Activated T-cell treated with anti-CD3 and anti-CD28 coated beads, Interleukin-2, amount 50 U/mL, for 24 hours (primary cell): ENCODE results near the gene SHISA9.

ENCODE experiments used
- DNase-seq: peaks from one replicate; pipeline ENCODE4 v3.0.0-alpha.2; 2020
- H3K27ac Mint-ChIP-seq: 2 replicates; pipeline ENCODE4 v1.8.0; 2020; ENCODE audit warnings: mild to moderate bottlenecking, mixed read lengths
- H3K27me3 Mint-ChIP-seq: 2 replicates; pipeline ENCODE4 v1.8.0; 2020; ENCODE audit warnings: mixed read lengths
- H3K36me3 Mint-ChIP-seq: 2 replicates; pipeline ENCODE4 v1.8.0; 2020; ENCODE audit warnings: low read depth, mixed read lengths
- H3K4me1 Mint-ChIP-seq: 2 replicates; pipeline ENCODE4 v1.8.0; 2020; ENCODE audit warnings: low read depth, mixed read lengths
- H3K4me3 Mint-ChIP-seq: 2 replicates; pipeline ENCODE4 v1.8.0; 2020; ENCODE audit warnings: mild to moderate bottlenecking, moderate library complexity, mixed read lengths
- H3K9me3 Mint-ChIP-seq: 2 replicates; pipeline ENCODE4 v1.8.0; 2020; ENCODE audit warnings: mixed read lengths

Gene SHISA9

DNA sequence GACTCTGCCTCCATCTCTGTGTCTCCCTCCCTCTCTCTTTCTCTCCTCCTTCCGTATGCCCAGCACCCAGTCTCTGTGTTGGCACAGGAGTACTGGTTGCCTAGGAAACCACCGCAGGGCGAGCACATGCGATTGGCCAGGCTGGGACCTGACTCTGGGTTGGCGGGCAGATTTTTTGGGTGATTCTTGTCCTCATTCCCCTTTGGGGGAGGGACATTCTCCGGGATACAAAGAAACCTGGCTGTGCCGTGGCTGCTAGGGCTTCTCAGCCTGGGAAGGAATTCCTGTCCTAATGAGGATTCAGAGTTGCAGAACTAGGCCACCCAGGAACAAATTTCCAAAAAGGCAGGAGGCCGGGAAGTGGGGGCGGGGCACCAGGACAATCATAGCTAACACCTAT, 168.9 kb downstream of the SHISA9 start:
- no peak overlapping the region for H3K4me3 Mint-ChIP-seq
- H3K36me3 Mint-ChIP-seq, result no peaks in the 10 kb centered on the region
- H3K4me1 Mint-ChIP-seq, result no peaks in the 10 kb centered on the region
- peaks cover 9% of the 10 kb centered on the region for H3K27me3 Mint-ChIP-seq
- peaks cover 21% of the 10 kb centered on the region for H3K9me3 Mint-ChIP-seq
- no peak for DNase-seq
- no peak overlapping the region for H3K27ac Mint-ChIP-seq

DNA sequence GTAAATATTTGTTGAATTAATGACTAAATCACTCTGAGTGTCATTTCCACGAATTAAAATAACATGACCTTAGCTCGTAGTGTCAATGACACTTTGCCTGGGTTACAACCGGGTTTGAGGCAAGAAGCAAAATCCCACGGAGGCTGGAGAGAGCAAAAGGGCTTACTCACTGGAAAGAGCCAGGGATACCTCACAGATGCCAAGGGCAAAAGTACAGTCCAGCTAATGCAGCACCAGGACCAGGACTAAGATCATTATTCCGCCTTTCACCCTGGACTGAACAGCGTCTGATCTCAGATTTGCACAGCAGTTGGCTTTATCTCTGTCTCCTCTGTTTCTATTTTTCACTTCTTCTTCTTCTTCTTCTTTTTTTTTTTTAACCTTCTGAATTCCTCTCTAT, 175.5 kb downstream of the SHISA9 start:
- H3K27ac Mint-ChIP-seq, result no peak overlapping the region
- no peaks in the 10 kb centered on the region for H3K4me1 Mint-ChIP-seq
- no peaks in the 10 kb centered on the region for H3K36me3 Mint-ChIP-seq
- DNase-seq, result no peak
- H3K27me3 Mint-ChIP-seq, result peaks cover 9% of the 10 kb centered on the region
- no peak overlapping the region for H3K4me3 Mint-ChIP-seq
- H3K9me3 Mint-ChIP-seq, result peaks cover 2% of the 10 kb centered on the region

DNA sequence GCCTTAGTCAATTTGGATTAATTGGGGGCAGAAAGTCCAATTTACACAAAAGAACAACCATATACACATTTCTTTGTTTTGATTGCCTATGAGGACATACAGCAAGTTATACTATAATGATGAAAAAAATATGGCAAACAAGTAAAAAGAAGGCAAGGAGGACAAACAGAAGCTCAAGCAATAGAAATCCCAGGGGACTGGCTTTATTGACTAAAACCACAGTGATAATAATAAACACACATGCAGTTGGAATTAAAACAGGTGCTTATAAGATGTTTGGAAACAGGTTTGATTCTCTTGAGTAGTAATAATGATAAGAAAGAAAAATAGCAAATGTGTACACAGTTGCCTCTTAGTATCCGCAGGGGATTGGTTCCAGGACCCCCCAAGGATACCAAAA, 176.4 kb downstream of the SHISA9 start:
- Mint-ChIP-seq H3K4me3 (no peak overlapping the region), H3K9me3 (peaks cover 2% of the 10 kb centered on the region), H3K4me1 (no peaks in the 10 kb centered on the region), H3K27ac (no peak overlapping the region), H3K36me3 (no peaks in the 10 kb centered on the region), H3K27me3 (peaks cover 4% of the 10 kb centered on the region)
- no peak for DNase-seq

DNA sequence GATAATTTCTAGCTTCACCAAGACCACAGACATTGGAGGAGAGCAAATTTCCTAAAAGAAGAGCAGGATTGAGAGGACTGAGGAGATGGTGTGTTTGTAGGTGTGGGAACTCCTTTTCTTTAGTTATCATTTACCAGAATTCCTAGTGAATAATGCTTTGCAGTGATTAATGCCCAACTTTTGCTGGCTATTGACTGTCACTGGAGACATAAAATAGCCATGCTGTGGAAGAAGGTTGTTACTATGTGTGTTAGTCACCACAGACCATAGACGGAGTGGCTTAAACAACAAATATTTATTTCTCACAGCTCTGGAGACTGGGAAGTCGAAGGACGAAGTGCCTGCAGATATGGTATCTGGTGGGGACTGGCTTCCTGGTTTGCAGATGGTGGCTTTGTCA, 179.1 kb downstream of the SHISA9 start:
- H3K36me3 Mint-ChIP-seq, result no peaks in the 10 kb centered on the region

DNA sequence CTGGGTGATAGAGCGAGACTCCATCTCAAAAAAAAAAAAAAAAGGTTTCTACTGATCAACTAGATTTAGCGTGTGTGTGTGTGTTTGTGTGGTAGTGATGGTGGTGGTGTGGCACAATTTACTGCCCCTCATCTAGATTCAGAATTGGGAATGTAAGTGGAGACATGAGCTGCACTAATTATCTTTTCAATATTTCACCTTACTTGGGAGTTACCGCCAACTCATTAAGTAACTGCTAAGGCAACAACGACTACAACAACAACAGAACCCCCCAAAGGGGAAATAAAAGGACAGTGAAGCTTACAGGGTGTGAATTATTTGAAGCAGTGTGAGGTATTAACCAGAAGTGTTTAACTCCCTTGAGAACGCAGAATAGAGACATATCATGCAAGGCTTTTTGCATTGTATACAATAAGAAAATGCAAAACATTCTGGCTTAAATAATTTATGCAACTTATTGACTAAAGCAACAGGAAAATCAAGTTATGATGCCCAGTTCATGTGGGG, 180.5 kb downstream of the SHISA9 start:
- Mint-ChIP-seq H3K4me3 (no peak overlapping the region), H3K4me1 (no peaks in the 10 kb centered on the region)

More for the DNA sequence above, 179.1 kb downstream of the SHISA9 start:
- H3K27me3 Mint-ChIP-seq, result no peaks in the 10 kb centered on the region
- no peak overlapping the region for H3K4me3 Mint-ChIP-seq
- H3K27ac Mint-ChIP-seq, result no peak overlapping the region
- no peaks in the 10 kb centered on the region for H3K9me3 Mint-ChIP-seq
- no peaks in the 10 kb centered on the region for H3K4me1 Mint-ChIP-seq
- DNase-seq, result no peak

DNA sequence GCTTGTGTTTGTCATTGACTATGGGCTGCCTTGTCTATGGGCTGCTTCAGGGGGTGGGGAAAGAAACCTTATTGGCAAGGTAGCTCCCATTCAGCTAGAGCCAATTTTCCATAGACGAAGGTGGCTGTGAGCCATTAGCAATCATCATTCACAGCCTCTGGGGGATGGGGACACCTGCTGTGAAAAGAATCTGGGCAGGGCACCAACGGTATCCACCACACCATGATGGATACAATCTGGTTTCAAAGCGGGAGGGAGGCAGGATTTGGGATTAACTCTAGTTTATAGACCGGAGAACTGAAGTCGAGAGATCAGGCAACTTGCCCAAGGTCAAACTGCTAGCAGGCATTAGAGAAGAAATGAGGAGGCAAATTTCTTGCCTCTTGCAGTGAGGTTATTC, 182.3 kb downstream of the SHISA9 start:
- H3K9me3 Mint-ChIP-seq, result peaks cover 3% of the 10 kb centered on the region
- no peaks in the 10 kb centered on the region for H3K36me3 Mint-ChIP-seq
- H3K4me1 Mint-ChIP-seq, result no peaks in the 10 kb centered on the region
- H3K4me3 Mint-ChIP-seq, result no peak overlapping the region
- no peak for DNase-seq
- no peak overlapping the region for H3K27ac Mint-ChIP-seq
- H3K27me3 Mint-ChIP-seq, result no peaks in the 10 kb centered on the region

More for the DNA sequence above, 180.5 kb downstream of the SHISA9 start:
- Mint-ChIP-seq H3K27ac (no peak overlapping the region), H3K9me3 (no peaks in the 10 kb centered on the region), H3K36me3 (no peaks in the 10 kb centered on the region), H3K27me3 (no peaks in the 10 kb centered on the region)
- DNase-seq, result no peak

DNA sequence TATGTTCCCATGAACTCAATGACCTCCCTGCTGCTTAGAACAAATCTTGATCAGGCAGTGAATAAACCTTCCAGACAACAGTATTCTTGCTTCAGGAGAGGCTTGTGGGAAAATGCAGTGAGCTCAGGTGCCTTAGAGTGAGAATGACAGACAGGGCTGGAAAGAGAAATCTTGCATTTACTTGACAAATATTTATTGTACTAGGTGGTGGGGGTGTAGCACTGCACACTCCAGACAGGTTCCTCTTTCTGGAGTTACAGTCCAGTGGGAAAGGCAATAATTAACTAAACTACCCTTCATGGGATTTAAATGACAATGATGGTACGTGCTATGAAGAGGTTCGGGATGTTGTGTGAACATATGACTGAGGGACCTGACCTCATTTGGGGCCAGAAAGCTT, 182.9 kb downstream of the SHISA9 start:
- H3K27me3 Mint-ChIP-seq, result no peaks in the 10 kb centered on the region
- H3K9me3 Mint-ChIP-seq, result peaks cover 3% of the 10 kb centered on the region
- H3K36me3 Mint-ChIP-seq, result no peaks in the 10 kb centered on the region
- H3K4me3 Mint-ChIP-seq, result no peak overlapping the region
- H3K27ac Mint-ChIP-seq, result no peak overlapping the region
- DNase-seq, result no peak
- H3K4me1 Mint-ChIP-seq, result no peaks in the 10 kb centered on the region

DNA sequence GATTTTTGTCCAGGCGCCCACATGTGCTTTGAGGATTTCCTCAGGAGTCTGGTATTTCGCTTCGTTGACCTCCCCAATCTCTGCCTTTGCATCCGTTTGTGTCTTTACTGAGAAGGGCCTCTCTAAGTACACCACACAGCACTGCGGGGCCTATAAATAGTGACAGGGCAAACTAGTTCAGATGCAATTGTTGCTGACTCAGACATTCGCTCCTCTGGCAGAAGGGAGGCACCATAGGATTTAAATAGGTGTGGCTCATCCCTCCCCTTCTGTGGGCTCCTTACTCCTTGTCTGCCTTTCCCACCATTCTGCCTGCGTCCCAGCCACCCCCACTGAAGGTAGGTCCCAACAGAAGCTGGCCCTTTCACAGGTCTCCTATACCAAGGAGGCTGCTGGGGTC, 192.3 kb downstream of the SHISA9 start:
- Mint-ChIP-seq H3K36me3 (no peaks in the 10 kb centered on the region), H3K27me3 (no peaks in the 10 kb centered on the region), H3K4me3 (no peak overlapping the region), H3K4me1 (no peaks in the 10 kb centered on the region), H3K9me3 (peaks cover 17% of the 10 kb centered on the region), H3K27ac (no peak overlapping the region)
- no peak for DNase-seq

DNA sequence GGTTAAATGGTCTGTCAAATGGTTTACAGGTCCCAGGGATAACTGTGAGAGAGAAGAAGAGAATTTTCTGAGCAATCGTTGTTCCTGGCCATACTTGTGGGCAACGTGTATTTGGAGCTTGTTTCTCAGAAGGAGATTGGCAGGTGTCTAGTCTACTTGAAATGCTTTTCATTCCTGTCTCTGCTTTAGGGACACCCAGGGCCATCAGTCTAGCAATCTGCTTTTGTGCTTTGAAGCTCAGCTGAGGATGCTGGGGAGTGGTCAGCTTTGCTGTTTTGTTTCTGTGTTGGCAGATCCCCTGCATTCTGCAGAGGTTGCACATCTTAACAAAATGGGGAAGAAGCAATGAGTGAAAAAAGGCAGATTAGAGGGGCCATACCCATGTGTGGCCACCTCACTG, 193.7 kb downstream of the SHISA9 start:
- no peak for DNase-seq
- Mint-ChIP-seq H3K27me3 (no peaks in the 10 kb centered on the region), H3K4me1 (no peaks in the 10 kb centered on the region), H3K4me3 (no peak overlapping the region), H3K36me3 (no peaks in the 10 kb centered on the region), H3K27ac (no peak overlapping the region), H3K9me3 (peaks cover 17% of the 10 kb centered on the region)

DNA sequence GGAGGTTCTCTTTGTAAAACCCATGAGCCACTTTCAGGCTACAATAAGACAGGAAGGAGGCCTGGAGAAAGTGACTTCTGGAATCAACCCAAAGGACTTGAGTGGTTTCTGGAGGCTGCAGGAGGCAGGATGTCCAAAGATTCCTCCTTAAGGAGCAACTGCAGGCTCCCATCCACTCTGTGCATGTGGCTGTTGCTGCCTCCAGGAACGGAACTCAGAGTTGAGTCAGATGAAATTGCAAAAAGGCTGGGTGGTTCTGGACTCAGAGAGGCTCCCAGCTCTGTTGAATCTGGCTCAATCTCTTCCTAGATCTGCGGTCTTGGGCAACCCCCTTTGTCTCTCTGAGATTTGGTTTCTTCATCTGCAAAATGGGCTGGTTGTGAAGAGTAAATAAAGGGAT, 197.1 kb downstream of the SHISA9 start:
- Mint-ChIP-seq H3K27me3 (no peaks in the 10 kb centered on the region), H3K4me3 (no peak overlapping the region), H3K9me3 (peaks cover 7% of the 10 kb centered on the region), H3K4me1 (no peaks in the 10 kb centered on the region), H3K36me3 (no peaks in the 10 kb centered on the region), H3K27ac (no peak overlapping the region)
- DNase-seq, result no peak

DNA sequence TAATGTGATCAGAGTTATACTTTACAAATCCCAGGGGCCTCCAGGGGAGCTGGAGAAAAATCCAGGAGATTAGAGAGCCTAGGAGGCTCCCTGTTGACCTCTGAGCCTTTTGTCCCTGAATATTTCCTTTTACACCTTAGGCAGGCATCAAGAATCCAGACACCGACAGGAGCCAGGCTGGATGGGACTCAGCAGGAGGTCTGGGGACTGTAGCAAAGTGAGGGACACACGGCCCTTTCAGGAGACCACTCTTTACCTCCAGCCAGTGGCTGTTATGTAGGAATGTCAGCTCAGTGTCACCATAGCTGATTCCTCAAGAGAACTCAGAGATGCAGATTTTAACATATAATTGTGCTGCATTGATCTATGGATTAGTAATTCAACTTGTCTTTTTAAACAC, 198.4 kb downstream of the SHISA9 start:
- no peaks in the 10 kb centered on the region for H3K36me3 Mint-ChIP-seq

DNA sequence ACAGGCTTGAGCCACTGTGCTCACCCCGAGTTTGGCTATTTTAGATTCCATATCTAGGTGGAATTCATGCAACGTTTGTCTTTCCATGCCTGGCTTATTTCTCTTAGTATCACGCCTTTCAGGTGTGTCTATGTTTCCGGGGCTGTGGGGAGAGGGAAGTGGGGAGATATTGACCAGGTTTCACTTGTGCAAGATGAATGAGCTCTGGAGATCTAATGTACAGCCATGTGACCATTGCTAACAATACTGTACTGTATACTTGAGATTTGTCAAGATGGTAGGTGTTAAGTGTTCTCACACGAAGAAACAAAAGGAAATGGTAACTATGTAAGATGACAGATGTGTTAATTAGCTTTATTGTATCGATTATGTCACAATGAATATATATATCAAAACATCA, 199.6 kb downstream of the SHISA9 start:
- Mint-ChIP-seq H3K9me3 (peaks cover 5% of the 10 kb centered on the region), H3K36me3 (no peaks in the 10 kb centered on the region)

More for the DNA sequence above, 198.4 kb downstream of the SHISA9 start:
- H3K9me3 Mint-ChIP-seq, result peaks cover 5% of the 10 kb centered on the region
- no peak for DNase-seq
- H3K27ac Mint-ChIP-seq, result no peak overlapping the region
- H3K4me1 Mint-ChIP-seq, result no peaks in the 10 kb centered on the region
- H3K27me3 Mint-ChIP-seq, result no peaks in the 10 kb centered on the region
- H3K4me3 Mint-ChIP-seq, result no peak overlapping the region

DNA sequence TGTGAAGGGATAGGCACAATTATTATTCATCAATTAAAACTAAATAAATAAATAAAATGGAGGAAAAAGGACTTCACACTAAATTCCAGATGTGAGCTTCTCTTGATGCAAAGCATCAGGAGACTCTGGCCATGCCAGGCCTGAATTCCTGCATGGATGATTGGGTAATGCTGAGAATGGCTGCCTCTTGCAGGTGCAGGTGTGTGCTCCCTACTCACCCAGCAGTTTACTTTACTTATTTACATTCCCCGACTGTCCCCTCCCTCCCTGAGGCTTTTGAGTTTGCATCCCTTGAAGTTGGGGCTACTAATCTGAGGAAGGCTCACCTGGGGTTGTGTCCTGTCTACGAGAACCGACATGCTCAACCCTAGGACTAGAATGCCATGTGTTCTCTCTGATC, 200.4 kb downstream of the SHISA9 start:
- no peak overlapping the region for H3K4me3 Mint-ChIP-seq
- peaks cover 5% of the 10 kb centered on the region for H3K9me3 Mint-ChIP-seq
- no peak overlapping the region for H3K27ac Mint-ChIP-seq
- no peaks in the 10 kb centered on the region for H3K27me3 Mint-ChIP-seq
- no peak for DNase-seq
- H3K4me1 Mint-ChIP-seq, result no peaks in the 10 kb centered on the region
- H3K36me3 Mint-ChIP-seq, result no peaks in the 10 kb centered on the region

More for the DNA sequence above, 199.6 kb downstream of the SHISA9 start:
- H3K27ac Mint-ChIP-seq, result no peak overlapping the region
- no peak for DNase-seq
- H3K27me3 Mint-ChIP-seq, result no peaks in the 10 kb centered on the region
- H3K4me3 Mint-ChIP-seq, result no peak overlapping the region
- H3K4me1 Mint-ChIP-seq, result no peaks in the 10 kb centered on the region

DNA sequence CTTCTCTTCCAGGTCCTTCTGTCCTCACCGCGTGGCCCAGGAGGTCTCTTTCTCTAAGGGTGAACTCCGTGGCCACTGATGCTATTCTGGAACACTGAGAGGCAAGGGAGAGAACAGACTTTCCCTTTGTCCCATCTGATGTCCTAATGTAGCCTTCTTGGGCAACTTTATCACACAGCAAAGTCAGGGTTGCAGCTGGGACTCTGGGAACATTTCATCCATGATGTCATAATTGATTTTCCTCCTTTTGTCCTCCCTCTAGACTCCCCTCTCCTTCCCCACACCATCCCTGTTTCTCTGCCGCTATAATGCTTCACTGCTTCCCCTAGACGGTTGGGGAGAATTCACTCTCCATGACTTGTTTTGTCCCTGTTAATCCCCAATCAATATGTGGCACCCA, 201.0 kb downstream of the SHISA9 start:
- Mint-ChIP-seq H3K27ac (no peak overlapping the region), H3K36me3 (no peaks in the 10 kb centered on the region), H3K4me3 (no peak overlapping the region), H3K27me3 (no peaks in the 10 kb centered on the region), H3K4me1 (no peaks in the 10 kb centered on the region), H3K9me3 (peaks cover 5% of the 10 kb centered on the region)
- no peak for DNase-seq

DNA sequence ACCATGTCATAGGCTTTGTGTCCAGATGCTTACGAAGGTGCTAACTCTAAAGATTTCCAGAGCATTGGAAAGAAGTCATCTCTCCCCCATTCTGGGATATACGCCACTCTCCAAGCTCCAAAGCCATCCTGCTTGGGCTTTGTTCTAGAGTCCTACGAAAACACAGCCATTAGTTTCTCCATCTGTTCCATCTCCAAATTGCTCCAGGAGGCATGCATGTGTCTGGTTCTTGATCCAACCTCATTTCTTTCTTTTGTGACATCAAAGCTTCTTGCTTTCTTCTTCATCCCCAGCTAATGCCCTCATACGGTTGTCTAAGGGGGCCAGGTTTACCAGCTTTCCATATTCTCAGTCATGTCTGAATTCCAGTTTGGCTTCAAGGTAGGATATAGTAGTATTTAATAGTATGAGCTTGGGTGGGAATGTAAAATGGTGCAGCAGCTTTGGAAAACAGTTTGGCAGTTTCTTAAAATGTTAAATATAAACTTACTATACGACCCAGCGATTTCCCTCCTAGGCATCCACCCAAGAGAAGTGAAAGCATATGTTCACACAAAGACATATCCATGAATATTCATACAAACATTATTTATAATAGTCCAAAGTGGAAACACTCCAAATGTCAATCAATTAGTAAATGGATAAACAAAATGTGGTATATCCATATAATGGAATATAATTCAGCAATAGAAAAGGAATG, 202.6 kb downstream of the SHISA9 start:
- DNase-seq, result no peak
- Mint-ChIP-seq H3K4me3 (no peak overlapping the region), H3K27me3 (no peaks in the 10 kb centered on the region), H3K4me1 (no peaks in the 10 kb centered on the region), H3K36me3 (no peaks in the 10 kb centered on the region), H3K9me3 (peaks cover 5% of the 10 kb centered on the region), H3K27ac (no peak overlapping the region)

DNA sequence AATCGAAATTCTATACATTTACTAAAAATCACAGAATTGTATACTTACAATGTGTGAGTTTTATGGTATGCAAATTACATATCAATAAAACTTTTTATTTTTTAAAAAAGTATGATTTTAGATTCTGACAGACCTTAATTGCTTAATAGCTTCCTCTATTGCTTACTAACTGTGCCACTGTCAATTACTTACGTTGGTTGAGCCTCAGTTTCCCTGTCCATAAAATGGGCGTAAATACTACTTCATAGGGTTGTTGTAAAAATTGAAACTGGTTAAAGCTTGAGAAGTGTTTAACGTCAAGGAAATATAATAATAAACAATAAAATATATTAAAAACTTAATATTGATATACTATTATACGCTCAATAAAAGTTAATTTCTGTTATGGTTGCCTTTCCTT, 203.4 kb downstream of the SHISA9 start:
- H3K4me3 Mint-ChIP-seq, result no peak overlapping the region

More for the DNA sequence above, 203.4 kb downstream of the SHISA9 start:
- no peaks in the 10 kb centered on the region for H3K27me3 Mint-ChIP-seq
- H3K36me3 Mint-ChIP-seq, result no peaks in the 10 kb centered on the region
- H3K4me1 Mint-ChIP-seq, result no peaks in the 10 kb centered on the region
- no peak overlapping the region for H3K27ac Mint-ChIP-seq
- peaks cover 5% of the 10 kb centered on the region for H3K9me3 Mint-ChIP-seq
- no peak for DNase-seq
